ENCODE results near the gene LEMD2. TPM values are rescaled to one million over a fixed set of nuclear protein-coding genes. Genes with fewer than 3 reads are reported as not detected.

The LEMD2 gene
- total RNA-seq, 2 donors from 2014 or later: 64.2 to 80.2 TPM

- no peak for DNase-seq (ENCODE audit: low spot score)
- no peaks in the 10 kb centered on the region for H3K27me3 ChIP-seq (replicated peaks; ENCODE audit: insufficient read depth)
- no peak overlapping the region for H3K27ac ChIP-seq
- no peaks in the 10 kb centered on the region for H3K36me3 ChIP-seq
- WGBS: 61% methylated on average over 15 of the region's 15 CpGs
- no peak overlapping the region for H3K4me3 ChIP-seq
- intact Hi-C loops (cut with DNase I): no loop called here
- H3K4me1 ChIP-seq (replicated peaks): no peaks in the 10 kb centered on the region
- TF ChIP-seq POLR2AphosphoS5 (IDR thresholded peaks at IDR 0.05) (no peak), CTCF (IDR thresholded peaks at IDR 0.05) (peak in 1 of 4 experiments; percentile 18)
- H3K9me3 ChIP-seq: no peaks in the 10 kb centered on the region
Measured at GRCh38 chr6:33751771-33752645, 36.9 kb downstream of the LEMD2 start.

- Histone ChIP-seq H3K27me3 (replicated peaks; ENCODE audit: insufficient read depth) (no peaks in the 10 kb centered on the region), H3K4me1 (replicated peaks) (peaks cover 7% of the 10 kb centered on the region), H3K9me3 (no peaks in the 10 kb centered on the region), H3K36me3 (no peaks in the 10 kb centered on the region), H3K4me3 (no peak overlapping the region), H3K27ac (no peak overlapping the region)
- 75% methylated on average over 11 of the region's 11 CpGs for WGBS
- intact Hi-C loops (cut with DNase I): no loop called here
- DNase-seq (ENCODE audit: low spot score): no peak
- TF ChIP-seq POLR2A (IDR thresholded peaks at IDR 0.05): no peak
- no peak for TF ChIP-seq POLR2AphosphoS5 (IDR thresholded peaks at IDR 0.05)
- TF ChIP-seq CTCF (IDR thresholded peaks at IDR 0.05): no peak
Measured at GRCh38 chr6:33750244-33750991, 38.5 kb downstream of the LEMD2 start.

- H3K27ac ChIP-seq: no peak overlapping the region
- H3K4me3 ChIP-seq: no peak overlapping the region
- H3K36me3 ChIP-seq: no peaks in the 10 kb centered on the region
- WGBS: 93% methylated on average over 7 of the region's 7 CpGs
- intact Hi-C loops (cut with DNase I): no loop called here
- H3K4me1 ChIP-seq (replicated peaks): peaks cover 16% of the 10 kb centered on the region
- H3K27me3 ChIP-seq (replicated peaks; ENCODE audit: insufficient read depth): no peaks in the 10 kb centered on the region
- TF ChIP-seq POLR2AphosphoS5 (IDR thresholded peaks at IDR 0.05) (no peak), POLR2A (IDR thresholded peaks at IDR 0.05) (no peak), CTCF (IDR thresholded peaks at IDR 0.05) (no peak)
- no peaks in the 10 kb centered on the region for H3K9me3 ChIP-seq
- no peak for DNase-seq (ENCODE audit: low spot score)
Measured at GRCh38 chr6:33749401-33749800, 39.5 kb downstream of the LEMD2 start.

- Histone ChIP-seq H3K4me1 (replicated peaks) (peaks cover 20% of the 10 kb centered on the region), H3K36me3 (no peaks in the 10 kb centered on the region), H3K9me3 (no peaks in the 10 kb centered on the region), H3K27me3 (replicated peaks; ENCODE audit: insufficient read depth) (no peaks in the 10 kb centered on the region), H3K27ac (no peak overlapping the region), H3K4me3 (no peak overlapping the region)
- intact Hi-C loops (cut with DNase I): no loop called here
- 81% methylated on average over 4 of the region's 4 CpGs for WGBS
- no peak for DNase-seq (ENCODE audit: low spot score)
- TF ChIP-seq POLR2A (IDR thresholded peaks at IDR 0.05): no peak
- TF ChIP-seq POLR2AphosphoS5 (IDR thresholded peaks at IDR 0.05): no peak
- no peak for TF ChIP-seq CTCF (IDR thresholded peaks at IDR 0.05)
Measured at GRCh38 chr6:33748841-33749240, 40.1 kb downstream of the LEMD2 start.
